ENCODE data around the gene EPHA2. TPM values are rescaled to one million over a fixed set of nuclear protein-coding genes. Genes with fewer than 3 reads are reported as not detected.

The EPHA2 gene
- polyA plus RNA-seq, 1 donor: 5.3 TPM

Other genes with a start within 250 kb of the EPHA2 start
- 24.9 TPM for gene ZBTB17, start 180.0 kb downstream of the EPHA2 start, polyA plus RNA-seq (ENCODE audit: insufficient read length)
- 0.05 TPM for gene SRARP, start 151.8 kb downstream of the EPHA2 start, polyA plus RNA-seq (ENCODE audit: insufficient read length)
- 159 TPM for gene HSPB7, start 138.0 kb downstream of the EPHA2 start, polyA plus RNA-seq (ENCODE audit: insufficient read length)
- 1.3 TPM for gene CLCNKA, start 134.0 kb downstream of the EPHA2 start, polyA plus RNA-seq (ENCODE audit: insufficient read length)
- not detected for gene CLCNKB, start 112.3 kb downstream of the EPHA2 start, polyA plus RNA-seq (ENCODE audit: insufficient read length)
- 0.14 TPM for gene FAM131C, start 82.4 kb downstream of the EPHA2 start, polyA plus RNA-seq (ENCODE audit: insufficient read length)
- 2.5 TPM for gene ARHGEF19, start 56.6 kb upstream of the EPHA2 start, polyA plus RNA-seq (ENCODE audit: insufficient read length)
- 1.8 TPM for gene CPLANE2, start 81.1 kb upstream of the EPHA2 start, polyA plus RNA-seq (ENCODE audit: insufficient read length)
- 17.2 TPM for gene FBXO42, start 196.4 kb upstream of the EPHA2 start, polyA plus RNA-seq (ENCODE audit: insufficient read length)
- gene SZRD1, start 211.2 kb upstream of the EPHA2 start, polyA plus RNA-seq (ENCODE audit: insufficient read length): 80.6 TPM

Data from forelimb muscle (tissue), 1 donor.